IMR-90 (cell line): ENCODE data around the gene GDF9. TPM values are rescaled to one million over a fixed set of nuclear protein-coding genes. Genes with fewer than 3 reads are reported as not detected.

Experiments
- ATAC-seq: fragments of 200-7000 bp; cut with Tn5 transposase; 2 replicates; pipeline ENCODE4 v1.9.1; 2020; ENCODE audit warnings: low read depth, mild to moderate bottlenecking, moderate library complexity
- BruUV-seq: library from RNA; stranded (reverse); fragments of 400-500 nt; replicated peaks from 2 replicates; lab custom pipeline; 2021; lab: Mats Ljungman, UMichigan
- CTCF ChIA-PET: fragments of 300-600 bp; formaldehyde crosslinking; extraction: SDS; loops from one replicate; lab custom pipeline; 2021; ENCODE audit warnings: antibody characterized with exemption; lab: Yijun Ruan, JAX
- POLR2A ChIA-PET: fragments of 300-600 bp; sonication (Branson Sonifier 250); formaldehyde crosslinking; loops from one replicate; lab custom pipeline; 2022; ENCODE audit warnings: antibody characterized with exemption; ENCODE audit not compliant: unreplicated experiment; lab: Charles Lee
- DNase-seq: peaks from one replicate; pipeline ENCODE4 v3.0.0; 2013
- H2AFZ ChIP-seq: replicated peaks from 2 replicates; pipeline ENCODE3; 2013; ENCODE audit warnings: low read length, mild to moderate bottlenecking; ENCODE audit not compliant: poor library complexity
- H2AK5ac ChIP-seq: 2 replicates; pipeline ENCODE4 v1.6.1; 2013; ENCODE audit warnings: low read depth, low read length, inconsistent platforms
- H2AK9ac ChIP-seq: replicated peaks from 2 replicates; pipeline ENCODE3; 2013; ENCODE audit warnings: mild to moderate bottlenecking, low read depth, low read length, moderate library complexity; ENCODE audit not compliant: poor library complexity
- H2BK120ac ChIP-seq: 2 replicates; pipeline ENCODE4 v1.6.1; 2013; ENCODE audit warnings: low read depth, low read length, inconsistent platforms
- H2BK15ac ChIP-seq: 3 replicates; pipeline ENCODE4 v1.6.1; 2013; ENCODE audit warnings: low read depth, low read length, inconsistent platforms
- H2BK20ac ChIP-seq: 2 replicates; pipeline ENCODE4 v1.6.1; 2013; ENCODE audit warnings: low read depth, mild to moderate bottlenecking, inconsistent platforms, low read length, moderate library complexity
- H2BK5ac ChIP-seq: 2 replicates; pipeline ENCODE4 v1.6.1; 2013; ENCODE audit warnings: mild to moderate bottlenecking, low read depth, low read length, inconsistent platforms; ENCODE audit not compliant: poor library complexity, severe bottlenecking
- H3K14ac ChIP-seq: replicated peaks from 2 replicates; pipeline ENCODE4 v1.6.1; 2013; ENCODE audit warnings: low read depth, low read length, inconsistent platforms
- H3K18ac ChIP-seq: 2 replicates; pipeline ENCODE4 v1.6.1; 2013; ENCODE audit warnings: low read depth, low read length, control low read depth
- H3K23ac ChIP-seq: 2 replicates; pipeline ENCODE4 v1.6.1; 2013; ENCODE audit warnings: low read depth, low read length, inconsistent platforms
- H3K27ac ChIP-seq: 2 replicates; pipeline ENCODE4 v1.5.1; 2013; ENCODE audit warnings: mild to moderate bottlenecking, control low read depth, low read length; ENCODE audit not compliant: insufficient read depth
- H3K27me3 ChIP-seq: 2 replicates; pipeline ENCODE4 v1.6.1; 2013; ENCODE audit warnings: low read length; ENCODE audit not compliant: control insufficient read depth, insufficient read depth
- H3K36me3 ChIP-seq: 2 replicates; pipeline ENCODE4 v1.6.1; 2013; ENCODE audit warnings: low read length, mixed read lengths; ENCODE audit not compliant: control insufficient read depth, insufficient read depth
- H3K4ac ChIP-seq: 2 replicates; pipeline ENCODE4 v1.6.1; 2013; ENCODE audit warnings: low read depth, low read length, inconsistent platforms
- H3K4me1 ChIP-seq: 2 replicates; pipeline ENCODE4 v1.6.1; 2013; ENCODE audit warnings: low read length, mixed read lengths; ENCODE audit not compliant: control insufficient read depth, insufficient read depth
- H3K4me2 ChIP-seq: 2 replicates; pipeline ENCODE4 v1.6.1; 2013; ENCODE audit warnings: low read depth, mild to moderate bottlenecking, control low read depth, low read length, moderate library complexity
- H3K4me3 ChIP-seq: 2 replicates; pipeline ENCODE4 v1.5.1; 2013; ENCODE audit warnings: low read depth, mild to moderate bottlenecking, control low read depth, low read length, moderate library complexity; ENCODE audit not compliant: insufficient read depth
- H3K56ac ChIP-seq: 2 replicates; pipeline ENCODE4 v1.6.1; 2013; ENCODE audit warnings: low read length, inconsistent platforms; ENCODE audit not compliant: insufficient read depth; ENCODE audit errors: extremely low read depth
- H3K79me1 ChIP-seq, 2 experiments: 2 replicates each; pipeline ENCODE4 v1.6.1; 2013; ENCODE audit warnings: low read length in 2 of 2, inconsistent platforms in 1 of 2, low read depth in 1 of 2
- H3K9ac ChIP-seq: 2 replicates; pipeline ENCODE4 v1.6.1; 2013; ENCODE audit warnings: low read depth, low read length, control low read depth
- H3K9me1 ChIP-seq: 2 replicates; pipeline ENCODE4 v1.6.1; 2013; ENCODE audit warnings: low read length, inconsistent platforms; ENCODE audit not compliant: insufficient read depth
- H3K9me3 ChIP-seq: 2 replicates; pipeline ENCODE4 v1.6.1; 2013; ENCODE audit warnings: low read length; ENCODE audit not compliant: control insufficient read depth, insufficient read depth
- H4K20me1 ChIP-seq: 2 replicates; pipeline ENCODE4 v1.6.1; 2013; ENCODE audit warnings: low read length, inconsistent platforms; ENCODE audit not compliant: insufficient read depth
- H4K5ac ChIP-seq: 2 replicates; pipeline ENCODE4 v1.6.1; 2013; ENCODE audit warnings: mild to moderate bottlenecking, low read depth, low read length, control low read depth
- H4K8ac ChIP-seq, 2 experiments: 2 replicates each; pipeline ENCODE4 v1.6.1; 2013; ENCODE audit warnings: low read depth in 2 of 2, low read length in 2 of 2, control low read depth in 1 of 2, inconsistent platforms in 1 of 2
- H4K91ac ChIP-seq: 2 replicates; pipeline ENCODE4 v1.6.1; 2013; ENCODE audit warnings: low read depth, low read length, inconsistent platforms; ENCODE audit not compliant: insufficient read depth
- BHLHE40 ChIP-seq: fragments of 150-350 bp; IDR thresholded peaks from 2 replicates; pipeline ENCODE4 v1.6.1; 2016; ENCODE audit warnings: mild to moderate bottlenecking, low read depth, low read length
- CEBPB ChIP-seq: IDR thresholded peaks from 2 replicates; pipeline ENCODE4 v1.6.1; 2012; ENCODE audit warnings: low read depth, low read length, improper control_type of control experiment
- FOS ChIP-seq: fragments of 150-350 bp; IDR thresholded peaks from 2 replicates; pipeline ENCODE4 v1.6.1; 2016; ENCODE audit warnings: low read depth, low read length
- MAFK ChIP-seq: IDR thresholded peaks from 2 replicates; pipeline ENCODE4 v1.6.1; 2012; ENCODE audit warnings: low read depth, low read length, improper control_type of control experiment
- NFE2L2 ChIP-seq: fragments of 150-350 bp; IDR thresholded peaks from 2 replicates; pipeline ENCODE4 v1.6.1; 2016; ENCODE audit warnings: low read depth, mild to moderate bottlenecking, low read length
- RAD21 ChIP-seq: IDR thresholded peaks from 2 replicates; pipeline ENCODE4 v1.6.1; 2012; ENCODE audit warnings: low read length, improper control_type of control experiment
- RCOR1 ChIP-seq: IDR thresholded peaks from 2 replicates; pipeline ENCODE4 v1.6.1; 2012; ENCODE audit warnings: mild to moderate bottlenecking, low read length, improper control_type of control experiment; ENCODE audit not compliant: insufficient replicate concordance
- SMC3 ChIP-seq: fragments of 150-350 bp; IDR thresholded peaks from 2 replicates; pipeline ENCODE4 v1.6.1; 2016; ENCODE audit warnings: low read depth, mild to moderate bottlenecking, antibody characterized with exemption, low read length, moderate library complexity
- WGBS, 2 experiments: methylation state at CpG; one replicate each; pipeline versions ENCODE4 v1.1.5 to v1.1.7; 2013; ENCODE audit warnings: missing lambda C conversion rate in 2 of 2; ENCODE audit not compliant: insufficient read length in 1 of 2; ENCODE audit errors: extremely low coverage in 2 of 2; 5-methylcytosine and 5-hydroxymethylcytosine counted together
- dilution Hi-C: fragments of 300-500 bp; cut with HindIII; formaldehyde crosslinking; loops from one replicate; pipeline ENCODE4 v1.14.3; 2018; ENCODE audit warnings: low sequenced_read_pairs; ENCODE audit not compliant: unreplicated experiment
- in situ Hi-C: fragments of 300-500 bp; cut with MboI; formaldehyde crosslinking; loops from 3 replicates; pipeline ENCODE4 v1.14.3; 2019; ENCODE audit warnings: low sequenced_read_pairs, inconsistent platforms, mixed read lengths
- intact Hi-C: fragments of 100-400 bp; cut with micrococcal nuclease; formaldehyde crosslinking; loops from 2 replicates; pipeline ENCODE4 v1.10.0; 2022
- polyA plus RNA-seq, 3 experiments: library from polyadenylated mRNA; depleted of rRNA; stranded (reverse); fragments of >200 nt; gene quantifications; 2 replicates each; pipeline ENCODE4 v1.2.3, GENCODE V29; 2012; ENCODE audit warnings: low replicate concordance in 1 of 3
- total RNA-seq: library from RNA; depleted of rRNA; stranded (reverse); fragments of >200 nt; gene quantifications from 2 replicates; pipeline ENCODE4 v1.2.3, GENCODE V29; 2012

Gene GDF9
- total and polyA plus RNA-seq, 2 of the 4 experiments (the other 2 are of a cell fraction) = 0.18 to 0.21 TPM

GRCh38 chr5:132886064-132886823, 20.0 kb upstream of the GDF9 start:
- Histone ChIP-seq H3K79me1 (peaks cover 7 to 14% of the 10 kb centered on the region in 2 experiments), H2AK5ac (no peak overlapping the region), H3K27me3 (no peaks in the 10 kb centered on the region), H2AFZ (no peak overlapping the region), H4K5ac (no peak overlapping the region), H3K56ac (no peak overlapping the region), H3K27ac (no peak overlapping the region), H3K4me2 (no peak overlapping the region), H3K9me1 (no peaks in the 10 kb centered on the region; the same call in 1 of the 2 replicates), H2BK120ac (no peak overlapping the region), H3K4me1 (0 out of 2 replicates have a peak, but pooled peaks cover 2% of the 10 kb centered on the region), H4K20me1 (no peaks in the 10 kb centered on the region; the same call in 1 of the 2 replicates), H4K8ac (no peak overlapping the region), H3K4me3 (no peak overlapping the region), H2BK15ac (no peak overlapping the region), H3K9me3 (no peaks in the 10 kb centered on the region), H3K9ac (no peak overlapping the region), H3K36me3 (peaks cover 45% of the 10 kb centered on the region), H3K23ac (no peak overlapping the region), H2AK9ac (no peak overlapping the region), H3K14ac (no peak overlapping the region), H4K91ac (no peak overlapping the region), H2BK20ac (no peak overlapping the region), H2BK5ac (no peak overlapping the region), H3K4ac (no peak overlapping the region), H3K18ac (no peak overlapping the region)
- BruUV-seq = no TSS peak
- ATAC-seq = no peak
- WGBS, 2 experiments = 100% methylated on average over 2 of the region's 11 CpGs; no CpG with 5 or more reads in 1 of the 2 experiments
- ChIA-PET CTCF (interaction anchor here (0.6 kb wide), 1 partner anchor 171 kb away, joined by 3 read pairs; no protein-coding TSS in a partner anchor), POLR2A (interaction anchor here (0.7 kb wide), 1 partner anchor 41 kb away, joined by 4 read pairs; no protein-coding TSS in a partner anchor)
- no peak for DNase-seq
- in situ Hi-C loops (no loop called here), intact Hi-C loops (no loop called here), dilution Hi-C loops (no loop called here)
- TF ChIP-seq RAD21 (no peak), FOS (no peak), RCOR1 (no peak), NFE2L2 (no peak), CEBPB (no peak), SMC3 (no peak), BHLHE40 (no peak), MAFK (peak; percentile 46; the same call in 1 of the 2 replicates)
